Endothelial cell of umbilical vein (primary cell): Measurements from ENCODE around the gene KRTAP20-4. TPM values are rescaled to one million over a fixed set of nuclear protein-coding genes. Genes with fewer than 3 reads are reported as not detected.

Experiments used
- BruUV-seq: library from RNA; stranded (reverse); fragments of 400-500 nt; replicated peaks from 2 replicates; lab custom pipeline; 2021; lab: Mats Ljungman, UMichigan
- CTCF ChIA-PET: fragments of 300-600, 350-600 bp; sonication (Branson Sonifier 250); formaldehyde crosslinking; loops from one replicate; lab custom pipeline; 2021; ENCODE audit warnings: antibody characterized with exemption, inconsistent platforms; lab: Charles Lee
- POLR2A ChIA-PET: fragments of 300-600, 350-600 bp; sonication (Branson Sonifier 250); formaldehyde crosslinking; loops from one replicate; lab custom pipeline; 2021; ENCODE audit warnings: antibody characterized with exemption, inconsistent platforms; lab: Charles Lee
- DNase-seq: peaks from one replicate; pipeline ENCODE4 v3.0.0-alpha.2; 2011; ENCODE audit warnings: low read depth, low spot score
- FAIRE-seq: peaks from 2 replicates; lab custom pipeline; 2011; peaks lifted over from hg19 to GRCh38; lab: Jason Lieb, UNC
- H2AFZ ChIP-seq: 2 replicates; pipeline ENCODE4 v1.6.0; 2012; ENCODE audit warnings: low read depth, low read length, control low read depth, inconsistent platforms
- H3K27ac ChIP-seq: 2 replicates; pipeline ENCODE4 v1.5.1; 2011; ENCODE audit warnings: low read depth, mild to moderate bottlenecking, control low read depth, low read length, moderate library complexity; ENCODE audit not compliant: insufficient read depth
- H3K27me3 ChIP-seq, 2 experiments: 2 replicates each; pipeline versions ENCODE4 v1.6.0 to v1.6.1; 2011; ENCODE audit warnings: low read length in 2 of 2, mixed read lengths in 1 of 2; ENCODE audit not compliant: control insufficient read depth in 2 of 2, insufficient read depth in 2 of 2
- H3K36me3 ChIP-seq, 2 experiments: 2 replicates in 1 of 2; 3 replicates in 1 of 2; pipeline ENCODE4 v1.5.1; 2011; ENCODE audit warnings: low read length in 2 of 2, mild to moderate bottlenecking in 1 of 2, moderate library complexity in 1 of 2; ENCODE audit not compliant: control insufficient read depth in 2 of 2, insufficient read depth in 2 of 2; ENCODE audit errors: extremely low read depth in 1 of 2
- H3K4me1 ChIP-seq: 3 replicates; pipeline ENCODE4 v1.5.1; 2011; ENCODE audit warnings: mild to moderate bottlenecking, low read length; ENCODE audit not compliant: control insufficient read depth, insufficient read depth; ENCODE audit errors: extremely low read depth
- H3K4me2 ChIP-seq: 2 replicates; pipeline ENCODE4 v1.6.1; 2011; ENCODE audit warnings: low read length, control low read depth, mixed read lengths; ENCODE audit not compliant: insufficient read depth
- H3K4me3 ChIP-seq, 3 experiments: fragments of 200-600 bp in 1 of 3; sonication (generic), shearing (Covaris generic) in 1 of 3; replicated peaks in 1 of 3; 2 replicates each; pipeline ENCODE4 v1.5.1; 2011 to 2016; ENCODE audit warnings: control low read depth in 3 of 3, low read length in 3 of 3, mild to moderate bottlenecking in 2 of 3, inconsistent platforms in 1 of 3, low read depth in 1 of 3, moderate library complexity in 1 of 3; ENCODE audit not compliant: insufficient read depth in 1 of 3
- H3K79me2 ChIP-seq: 2 replicates; pipeline ENCODE4 v1.6.0; 2012; ENCODE audit warnings: low read length, inconsistent platforms; ENCODE audit not compliant: control insufficient read depth, insufficient read depth
- H3K9ac ChIP-seq: replicated peaks from 2 replicates; pipeline ENCODE3; 2011; ENCODE audit warnings: low read length, control low read depth; ENCODE audit not compliant: insufficient read depth; ENCODE audit errors: extremely low read depth
- H3K9me1 ChIP-seq: replicated peaks from 3 replicates; pipeline ENCODE4 v1.6.0; 2011; ENCODE audit warnings: mild to moderate bottlenecking, low read length; ENCODE audit not compliant: control insufficient read depth, insufficient read depth; ENCODE audit errors: extremely low read depth
- H3K9me3 ChIP-seq: replicated peaks from 2 replicates; pipeline ENCODE4 v1.5.1; 2012; ENCODE audit warnings: low read length, inconsistent platforms; ENCODE audit not compliant: control insufficient read depth, insufficient read depth
- H4K20me1 ChIP-seq: replicated peaks from 2 replicates; pipeline ENCODE3; 2011; ENCODE audit warnings: mild to moderate bottlenecking, low read length; ENCODE audit not compliant: control insufficient read depth, insufficient read depth; ENCODE audit errors: extremely low read depth
- CTCF ChIP-seq, 2 donors: IDR thresholded peaks; 1 replicate in 1 of 2; 2 replicates in 1 of 2; pipeline ENCODE4 v1.5.1; 2011; ENCODE audit warnings: low read length in 2 of 2, mild to moderate bottlenecking in 2 of 2, moderate library complexity in 2 of 2, control low read depth in 1 of 2, inconsistent platforms in 1 of 2, low read depth in 1 of 2; ENCODE audit not compliant: insufficient read depth in 1 of 2; ENCODE audit errors: extremely low read depth in 1 of 2
- EZH2 ChIP-seq: IDR thresholded peaks from 2 replicates; pipeline ENCODE4 v1.6.1; 2012; ENCODE audit warnings: borderline replicate concordance, low read depth, mild to moderate bottlenecking, moderate library complexity, low read length, inconsistent platforms; ENCODE audit not compliant: severe bottlenecking
- FOS ChIP-seq: IDR thresholded peaks from 2 replicates; pipeline ENCODE4 v1.6.1; 2011; ENCODE audit warnings: mild to moderate bottlenecking, low read length, moderate library complexity, borderline replicate concordance; ENCODE audit not compliant: insufficient read depth
- GATA2 ChIP-seq: IDR thresholded peaks from 2 replicates; pipeline ENCODE4 v1.7.0; 2011; ENCODE audit warnings: low read depth, mild to moderate bottlenecking, moderate library complexity, mixed read lengths, low read length; ENCODE audit not compliant: insufficient read length, insufficient read depth
- JUN ChIP-seq: IDR thresholded peaks from 2 replicates; pipeline ENCODE4 v1.6.1; 2011; ENCODE audit warnings: borderline replicate concordance, low read depth; ENCODE audit not compliant: insufficient read length, insufficient read depth
- MAX ChIP-seq: IDR thresholded peaks from 2 replicates; pipeline ENCODE4 v1.6.1; 2011; ENCODE audit not compliant: insufficient read depth, insufficient read length
- MYC ChIP-seq: IDR thresholded peaks from one replicate; pipeline ENCODE4 v1.6.1; 2011; ENCODE audit warnings: mild to moderate bottlenecking, low read depth, low read length
- POLR2A ChIP-seq: IDR thresholded peaks from 2 replicates; pipeline ENCODE4 v1.6.1; 2012; ENCODE audit warnings: low read depth, mild to moderate bottlenecking, control low read depth, low read length
- POLR2AphosphoS5 ChIP-seq: IDR thresholded peaks from 2 replicates; pipeline ENCODE4 v1.6.1; 2012; ENCODE audit warnings: low read depth, mild to moderate bottlenecking, control low read depth, low read length, moderate library complexity; ENCODE audit not compliant: insufficient read depth
- dilution Hi-C: fragments of 300-500 bp; cut with MboI; formaldehyde crosslinking; loops from one replicate; pipeline ENCODE4 v1.15.0; 2019; ENCODE audit warnings: low sequenced_read_pairs; ENCODE audit not compliant: extremely low pct_ligation_motif_present
- intact Hi-C: fragments of 100-400 bp; cut with micrococcal nuclease; formaldehyde crosslinking; loops from one replicate; pipeline ENCODE4 v1.10.0; 2022
- polyA plus RNA-seq, 4 experiments: library from polyadenylated mRNA; depleted of rRNA in 3 of 4; stranded (reverse) in 3 of 4; unstranded in 1 of 4; fragments of >200 nt; gene quantifications; 2 replicates each; pipeline versions ENCODE4 v1.2.1 to v1.2.3, GENCODE V29; 2011 to 2012; ENCODE audit warnings: missing spikeins in 1 of 4
- total RNA-seq: library from RNA; stranded (reverse); gene quantifications from 2 replicates; pipeline ENCODE4 v1.2.3, GENCODE V29; 2021

The KRTAP20-4 gene
- total and polyA plus RNA-seq, 2 donors (not counting 3 experiments of a cell fraction or from before 2014, with no cell fraction given), result not detected

- POLR2A ChIA-PET, result no interaction called here
Measured at GRCh38 chr21:30613836-30614235, 6.6 kb upstream of the KRTAP20-4 start, which contains the start of gene KRTAP6-1. KRTAP6-1 (minus strand) TSS chr21:30613930; CDS start chr21:30613904, 26 bp downstream.

GRCh38 chr21:30615199-30615598 is 5.2 kb upstream of the KRTAP20-4 start:
- intact Hi-C loops, result no loop called here
- Histone ChIP-seq H3K4me1 (no peaks in the 10 kb centered on the region), H3K9me1 (no peaks in the 10 kb centered on the region), H3K4me3 (no peak overlapping the region), H3K27ac (no peak overlapping the region), H2AFZ (no peak overlapping the region), H3K9ac (no peak overlapping the region), H3K27me3 (no peaks in the 10 kb centered on the region), H4K20me1 (no peaks in the 10 kb centered on the region), H3K4me2 (no peak overlapping the region), H3K9me3 (peaks cover 4% of the 10 kb centered on the region), H3K79me2 (no peaks in the 10 kb centered on the region), H3K36me3 (no peaks in the 10 kb centered on the region)
- ChIA-PET POLR2A (no interaction called here), CTCF (no interaction called here)
- dilution Hi-C loops, result no loop called here
- no peak for FAIRE-seq
- no peak for TF ChIP-seq POLR2A
- no peak for TF ChIP-seq JUN
- no peak for TF ChIP-seq MAX
- TF ChIP-seq CTCF (IDR thresholded peaks at IDR 0.05; ENCODE audit: extremely low read depth in 1 of 2, insufficient read depth in 1 of 2, low read depth in 1 of 2, low read length in 2 of 2), result no peak
- TF ChIP-seq MYC, result no peak
- no peak for TF ChIP-seq POLR2AphosphoS5
- no peak for TF ChIP-seq FOS
- TF ChIP-seq EZH2, result no peak
- no peak for TF ChIP-seq GATA2
- BruUV-seq, result no TSS peak
- DNase-seq, result no peak

More at GRCh38 chr21:30613836-30614235, 6.6 kb upstream of the KRTAP20-4 start, which contains the start of gene KRTAP6-1:
- Histone ChIP-seq H3K79me2 (no peaks in the 10 kb centered on the region), H4K20me1 (no peaks in the 10 kb centered on the region), H3K36me3 (no peaks in the 10 kb centered on the region), H3K4me1 (no peaks in the 10 kb centered on the region), H3K27ac (no peak within 1 kb of the TSS), H3K9me3 (peaks cover 4% of the 10 kb centered on the region), H2AFZ (no peak within 1 kb of the TSS), H3K4me2 (no peak within 1 kb of the TSS), H3K9ac (no peak within 1 kb of the TSS), H3K27me3 (no peaks in the 10 kb centered on the region), H3K9me1 (no peaks in the 10 kb centered on the region), H3K4me3 (no peak within 1 kb of the TSS)
- DNase-seq, result no peak
- dilution Hi-C loops, result no loop called here
- FAIRE-seq, result no peak
- CTCF ChIA-PET, result no interaction called here
- BruUV-seq, result no TSS peak
- intact Hi-C loops, result no loop called here
- TF ChIP-seq GATA2 (no peak), MAX (no peak), POLR2A (no peak)
